HG02970 (cell line): ENCODE results near the gene TRMT112.
A peak's percentile ranks its signal among the peaks of the same experiment; 100 is the strongest.
"Not testable (repeated sequence)": the region's sequence is repeated elsewhere in the genome, so short reads cannot be mapped to it uniquely, and the experiment has no call there.

Experiments
- ATAC-seq: cut with Tn5 transposase; IDR thresholded peaks from one replicate; pipeline ENCODE4 v1.9.1; 2021; ENCODE audit warnings: mild to moderate bottlenecking, moderate library complexity, moderate number of reproducible peaks; ENCODE audit not compliant: unreplicated experiment, low FRiP score

TRMT112 gene

DNA sequence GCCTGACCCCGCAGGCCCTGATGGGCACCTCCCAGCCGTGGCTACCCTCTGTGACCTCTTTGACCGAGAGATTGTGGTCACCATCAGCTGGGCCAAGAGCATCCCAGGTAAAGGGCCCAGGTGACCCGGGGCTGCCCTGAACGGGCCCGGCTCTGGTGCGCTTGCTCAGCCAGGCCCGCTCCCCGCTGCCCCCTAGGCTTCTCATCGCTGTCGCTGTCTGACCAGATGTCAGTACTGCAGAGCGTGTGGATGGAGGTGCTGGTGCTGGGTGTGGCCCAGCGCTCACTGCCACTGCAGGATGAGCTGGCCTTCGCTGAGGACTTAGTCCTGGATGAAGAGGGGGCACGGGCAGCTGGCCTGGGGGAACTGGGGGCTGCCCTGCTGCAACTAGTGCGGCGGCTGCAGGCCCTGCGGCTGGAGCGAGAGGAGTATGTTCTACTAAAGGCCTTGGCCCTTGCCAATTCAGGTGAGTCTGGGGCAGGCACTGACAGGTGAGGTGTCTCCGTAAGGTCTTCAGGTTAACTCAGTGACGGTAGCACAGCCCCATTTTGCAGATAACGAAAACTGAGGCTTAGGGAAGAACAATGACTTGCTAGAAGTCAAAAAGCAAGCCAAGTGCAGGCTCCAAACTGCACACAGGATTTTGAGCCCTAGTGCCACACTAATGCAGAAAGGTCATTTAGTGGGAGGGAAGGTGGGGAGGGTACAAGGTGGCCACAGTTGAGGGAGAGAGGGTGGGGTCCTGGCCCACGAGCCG lies 2.4 kb downstream of the TRMT112 start:
- no peak for ATAC-seq

DNA sequence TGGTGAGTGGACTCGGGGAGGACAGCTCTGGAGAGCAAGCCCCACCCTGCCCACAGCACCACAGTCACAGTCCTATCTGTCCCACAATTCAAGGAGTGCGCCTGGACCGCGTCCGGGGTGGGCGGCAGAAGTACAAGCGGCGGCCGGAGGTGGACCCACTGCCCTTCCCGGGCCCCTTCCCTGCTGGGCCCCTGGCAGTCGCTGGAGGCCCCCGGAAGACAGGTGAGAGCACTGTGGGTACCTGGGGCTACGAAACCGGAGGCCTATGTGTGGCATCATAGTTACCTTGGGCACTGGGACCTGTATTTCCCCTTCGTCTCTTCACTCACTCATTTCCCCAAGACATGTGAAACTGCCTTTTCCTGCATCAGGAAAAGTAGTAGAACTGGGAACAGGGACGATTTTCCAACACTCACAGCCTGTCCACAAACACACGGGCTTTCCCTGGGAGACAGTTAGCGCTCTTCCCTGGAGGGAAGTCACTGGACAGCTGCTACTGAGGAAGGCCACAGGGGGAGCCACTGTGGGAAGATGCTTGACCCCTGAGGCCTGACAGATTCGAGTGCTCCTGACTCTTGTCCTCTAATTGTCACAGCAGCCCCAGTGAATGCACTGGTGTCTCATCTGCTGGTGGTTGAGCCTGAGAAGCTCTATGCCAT lies 3.1 kb downstream of the TRMT112 start:
- ATAC-seq, result no peak

DNA sequence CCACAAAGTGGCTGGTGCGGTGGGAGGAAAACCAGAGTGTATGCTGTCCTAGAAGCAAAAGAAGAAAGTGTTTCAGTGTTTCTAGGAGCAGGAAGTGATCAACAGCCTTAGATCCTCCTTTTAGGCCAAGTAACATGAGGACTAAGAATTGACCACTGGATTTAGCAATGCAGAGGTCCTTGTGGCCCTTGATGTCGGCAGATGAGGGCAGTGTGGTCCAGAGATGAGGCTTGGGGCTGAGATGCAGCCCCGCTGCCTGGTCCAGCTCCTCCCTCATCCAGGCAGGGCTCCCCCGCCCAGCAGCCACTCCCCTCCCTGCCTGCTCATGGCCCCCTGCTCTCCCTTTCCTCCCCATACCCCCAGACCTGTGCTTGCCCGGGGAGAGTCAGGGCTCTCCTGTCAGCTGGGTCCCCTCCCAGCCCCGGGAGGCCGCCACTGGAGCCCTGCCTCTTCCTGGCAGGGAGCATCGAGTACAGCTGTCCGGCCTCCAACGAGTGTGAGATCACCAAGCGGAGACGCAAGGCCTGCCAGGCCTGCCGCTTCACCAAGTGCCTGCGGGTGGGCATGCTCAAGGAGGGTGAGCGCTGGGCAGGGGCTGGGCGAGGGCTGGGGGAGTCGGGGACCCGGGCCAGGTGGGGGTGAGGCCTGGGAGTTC lies 3.7 kb downstream of the TRMT112 start:
- ATAC-seq, result no peak

DNA sequence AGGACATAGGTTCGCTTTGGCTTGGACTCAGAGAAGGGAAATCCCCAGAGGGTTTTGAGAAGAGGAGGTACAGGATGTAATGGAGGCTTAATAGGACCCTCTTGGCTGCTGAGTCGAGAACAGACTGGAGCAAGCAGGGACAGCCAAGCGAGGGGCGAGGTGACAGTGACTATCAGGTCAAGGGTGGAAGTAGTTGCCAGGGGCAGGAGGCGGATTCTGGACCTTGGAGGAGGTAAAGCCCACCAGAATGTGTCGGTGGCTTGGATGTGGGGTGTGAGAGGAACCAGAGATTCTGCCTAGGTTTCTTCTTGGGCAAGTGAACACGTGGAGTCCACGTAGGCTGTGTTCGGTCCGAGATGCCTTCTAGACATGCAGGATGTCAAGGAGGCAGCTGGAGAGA lies 4.4 kb downstream of the TRMT112 start:
- no peak for ATAC-seq

DNA sequence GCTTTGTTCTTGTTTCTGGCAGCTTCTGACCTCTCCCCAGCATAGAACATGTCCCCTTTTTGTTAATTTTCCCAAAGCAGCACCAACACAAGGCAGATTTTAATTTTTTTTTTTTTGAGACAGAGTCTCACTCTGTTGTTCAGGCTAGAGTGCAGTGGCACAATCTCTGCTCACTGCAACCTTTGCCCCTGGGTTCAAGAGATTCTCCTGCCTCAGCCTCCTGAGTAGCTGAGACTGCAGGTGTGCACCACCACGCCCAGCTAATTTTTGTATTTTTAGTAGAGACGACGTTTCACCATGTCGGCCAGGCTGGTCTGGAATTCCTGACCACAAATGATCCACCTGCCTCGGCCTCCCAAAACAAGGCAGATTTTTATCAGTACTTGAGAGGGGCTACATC lies 9.6 kb downstream of the TRMT112 start:
- not testable (repeated sequence) for ATAC-seq

DNA sequence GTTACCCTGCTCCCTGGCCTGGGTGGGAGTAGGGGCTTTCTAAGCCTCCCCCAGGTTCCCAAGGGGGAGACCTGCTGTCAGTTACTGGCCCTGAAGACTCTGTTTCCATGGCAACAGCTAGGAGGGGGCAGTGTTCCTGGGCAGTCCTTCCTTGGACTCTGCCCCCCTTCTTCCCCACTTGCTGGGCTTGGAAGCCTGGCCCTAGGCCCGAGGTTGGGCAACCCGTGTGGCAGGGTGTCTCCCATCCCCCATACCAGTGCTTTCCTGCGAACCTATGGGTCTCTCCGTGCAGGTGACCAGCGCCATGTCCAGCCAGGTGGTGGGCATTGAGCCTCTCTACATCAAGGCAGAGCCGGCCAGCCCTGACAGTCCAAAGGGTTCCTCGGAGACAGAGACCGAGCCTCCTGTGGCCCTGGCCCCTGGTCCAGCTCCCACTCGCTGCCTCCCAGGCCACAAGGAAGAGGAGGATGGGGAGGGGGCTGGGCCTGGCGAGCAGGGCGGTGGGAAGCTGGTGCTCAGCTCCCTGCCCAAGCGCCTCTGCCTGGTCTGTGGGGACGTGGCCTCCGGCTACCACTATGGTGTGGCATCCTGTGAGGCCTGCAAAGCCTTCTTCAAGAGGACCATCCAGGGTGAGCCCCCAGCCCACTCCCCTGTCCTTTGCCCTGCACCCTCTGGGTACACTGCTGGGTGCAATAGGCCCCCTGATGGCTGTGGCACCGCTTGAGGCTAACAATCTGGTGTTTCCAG lies 10.3 kb downstream of the TRMT112 start:
- ATAC-seq, result no peak

DNA sequence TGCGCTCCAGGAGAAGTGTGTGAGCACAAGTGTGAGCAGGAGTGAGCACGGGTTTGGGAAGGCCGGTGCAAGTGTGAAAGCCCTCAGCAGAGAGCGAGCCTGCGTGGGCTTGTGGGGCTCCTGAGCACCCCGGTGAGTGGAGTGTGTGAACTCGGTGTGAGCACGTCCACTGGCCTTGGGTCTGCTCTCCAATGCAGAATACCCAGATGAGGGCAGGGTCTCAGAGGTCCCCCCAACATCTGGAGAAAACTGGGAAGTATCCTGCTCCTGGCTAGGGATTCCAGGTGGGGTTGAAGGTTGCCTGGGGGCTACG lies 10.8 kb downstream of the TRMT112 start:
- ATAC-seq, result no peak

DNA sequence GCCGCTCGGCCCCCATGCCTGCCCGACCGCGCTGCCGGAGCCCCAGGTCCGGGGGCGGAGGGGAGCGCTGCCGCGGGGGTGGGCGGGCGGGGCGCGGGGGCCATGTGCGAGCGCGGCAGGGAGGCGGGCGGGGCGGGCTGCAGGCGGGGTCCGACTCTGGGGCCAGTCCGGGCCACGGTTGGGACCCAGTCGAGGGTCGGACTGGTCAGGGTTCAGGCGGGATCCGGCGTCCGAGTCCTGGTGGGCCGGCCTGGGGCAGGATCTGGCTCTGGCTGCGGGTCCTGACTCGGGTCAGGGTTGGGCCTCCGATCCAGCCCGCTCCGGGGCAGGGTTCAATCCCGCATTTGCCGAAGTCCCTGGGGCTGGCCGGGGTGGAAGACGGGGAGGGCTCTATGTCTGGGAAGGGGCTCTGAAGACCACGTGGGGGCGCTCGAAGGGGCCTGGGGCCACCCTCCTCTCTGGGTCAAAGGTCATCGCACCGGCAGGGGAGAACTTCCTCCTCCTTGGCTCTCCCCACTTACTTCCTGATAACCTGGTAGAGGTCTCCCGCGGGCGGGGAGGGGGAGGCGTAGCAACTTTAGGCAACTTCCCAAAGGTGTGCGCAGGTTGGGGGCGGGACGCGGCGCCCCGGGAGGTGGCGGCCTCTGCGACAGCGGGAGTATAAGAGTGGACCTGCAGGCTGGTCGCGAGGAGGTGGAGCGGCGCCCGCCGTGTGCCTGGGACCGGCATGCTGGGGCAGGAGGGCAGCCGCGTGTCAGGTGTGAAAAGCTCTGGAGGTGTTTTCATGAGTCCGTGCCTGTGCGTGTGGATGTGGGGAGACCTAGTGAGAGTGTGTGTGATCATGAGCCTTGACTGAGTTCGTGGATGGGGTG lies 11.4 kb downstream of the TRMT112 start:
- peak; percentile 17 for ATAC-seq

DNA sequence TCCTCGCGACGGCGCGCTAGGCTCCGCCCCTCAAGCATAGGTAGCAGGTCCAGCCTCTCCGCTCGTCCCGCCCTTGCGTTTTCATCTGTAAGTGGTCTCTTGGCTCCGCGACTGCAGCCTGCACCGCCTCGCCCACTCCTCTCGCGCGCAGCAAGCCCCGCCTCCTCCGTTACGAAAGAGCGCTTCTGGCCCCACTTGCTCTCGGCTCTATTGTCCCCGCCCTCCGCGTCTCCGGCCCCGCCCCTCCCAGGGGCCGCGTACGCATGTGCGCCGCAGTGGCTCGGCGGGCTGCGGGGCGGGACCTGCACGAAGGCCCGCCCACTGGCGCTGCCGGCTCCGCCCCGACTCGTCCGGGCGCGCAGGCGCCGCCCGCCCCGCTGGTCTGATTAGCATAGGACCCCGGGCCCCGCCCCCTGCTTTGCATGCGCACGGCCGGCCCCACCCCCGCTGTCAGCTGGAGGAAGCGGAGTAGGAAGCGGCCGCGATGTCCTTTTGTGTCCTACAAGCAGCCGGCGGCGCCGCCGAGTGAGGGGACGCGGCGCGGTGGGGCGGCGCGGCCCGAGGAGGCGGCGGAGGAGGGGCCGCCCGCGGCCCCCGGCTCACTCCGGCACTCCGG lies 12.2 kb downstream of the TRMT112 start, which contains the start of gene ESRRA:
Gene ESRRA, plus strand, starts transcription at position 450 of the 616 bp plus-strand sequence. CDS start 1,656 bp downstream, outside the sequence.
- ATAC-seq, result peak; percentile 72

DNA sequence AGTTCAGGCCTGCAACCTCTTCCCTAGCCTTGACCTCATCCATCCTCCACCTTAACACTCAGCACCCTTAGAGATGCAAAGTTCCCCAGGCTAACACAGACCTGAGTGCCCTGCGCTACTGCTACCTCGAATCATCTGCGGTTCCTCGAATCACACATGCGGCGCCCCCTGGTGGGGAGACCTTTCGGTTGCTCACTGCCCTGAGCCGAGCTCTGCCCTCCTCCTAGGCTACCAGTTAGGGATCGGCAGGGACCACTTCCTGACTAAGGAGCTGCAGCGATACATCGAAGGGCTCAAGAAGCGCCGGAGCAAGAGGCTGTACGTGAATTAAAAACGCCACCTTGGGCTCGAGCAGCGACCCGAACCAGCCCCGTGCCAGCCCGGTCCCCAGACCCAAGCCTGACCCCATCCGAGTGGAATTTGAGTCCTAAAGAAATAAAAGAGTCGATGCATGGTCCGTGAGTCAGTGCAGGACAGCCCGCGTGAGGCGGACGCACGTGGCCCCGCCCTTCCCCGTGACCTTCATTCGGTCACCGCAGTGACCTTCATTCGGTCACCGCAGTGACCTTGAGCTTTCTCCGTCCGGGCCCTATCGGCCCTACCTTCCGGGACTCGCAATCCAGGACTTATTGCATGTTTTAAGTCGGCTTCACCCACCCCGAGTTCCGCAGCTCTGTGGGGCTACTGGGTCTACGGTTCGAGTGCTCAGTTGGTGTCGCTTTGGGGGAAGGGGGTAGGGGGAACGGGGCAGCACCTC lies 12.9 kb downstream of the TRMT112 start:
- ATAC-seq, result peak; percentile 19

DNA sequence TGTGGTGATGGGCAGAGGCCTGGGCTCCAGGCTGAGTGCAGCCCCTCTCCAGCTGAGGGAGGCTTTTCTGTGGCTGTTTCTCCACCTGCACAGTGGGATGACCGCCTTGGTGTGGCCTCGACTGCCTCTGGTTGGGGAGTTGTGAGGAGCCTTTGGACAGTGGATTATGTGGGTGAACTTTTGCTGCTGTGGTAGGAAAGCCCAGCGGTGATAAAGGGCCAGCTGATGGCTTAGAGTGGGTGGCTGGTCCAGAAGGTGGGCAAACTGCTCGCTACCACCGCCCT lies 13.4 kb downstream of the TRMT112 start:
- ATAC-seq, result no peak

DNA sequence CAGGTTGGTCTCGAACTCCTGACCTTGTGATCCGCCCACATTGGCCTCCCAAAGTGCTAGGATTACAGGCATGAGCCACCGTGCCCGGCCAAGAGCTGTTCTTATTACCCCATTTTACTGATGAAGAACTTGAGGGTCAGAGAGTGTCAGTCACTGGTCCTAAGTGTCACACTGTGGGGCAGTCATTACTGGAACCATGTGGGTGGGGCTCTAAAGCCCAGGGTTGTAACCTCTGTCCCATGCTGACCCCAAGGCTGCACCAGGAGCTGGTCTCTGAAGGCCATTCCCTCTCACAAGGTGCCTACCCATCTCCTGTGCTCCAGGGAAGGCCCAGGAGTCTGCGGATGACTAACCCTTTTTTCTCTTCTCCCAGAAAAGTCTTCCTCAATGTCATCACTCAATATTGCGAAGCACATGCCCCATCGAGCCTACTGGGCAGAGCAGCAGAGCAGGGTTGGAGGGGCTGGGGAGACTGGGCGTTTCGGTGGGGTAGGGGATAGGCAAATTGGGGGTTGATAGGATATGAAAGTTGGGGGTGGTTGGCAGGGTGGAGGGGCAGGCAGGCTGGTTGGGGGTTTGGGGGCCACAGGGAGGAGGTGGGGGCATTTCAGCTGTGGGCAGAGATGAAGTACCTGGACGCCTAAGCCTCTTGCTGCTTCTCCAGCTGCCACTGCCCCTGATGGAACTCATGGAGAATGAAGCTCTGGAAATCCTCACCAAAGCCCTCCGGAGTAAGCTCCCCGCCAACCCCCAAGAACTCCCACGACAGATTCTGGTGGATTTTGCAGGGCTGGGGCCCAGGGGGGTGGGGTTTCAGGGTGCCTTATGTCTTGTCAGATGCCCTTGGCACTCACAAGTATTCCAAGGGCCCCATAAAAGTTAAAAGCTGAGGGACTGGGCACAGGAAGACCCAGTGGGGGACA lies 14.0 kb downstream of the TRMT112 start:
- no peak for ATAC-seq

DNA sequence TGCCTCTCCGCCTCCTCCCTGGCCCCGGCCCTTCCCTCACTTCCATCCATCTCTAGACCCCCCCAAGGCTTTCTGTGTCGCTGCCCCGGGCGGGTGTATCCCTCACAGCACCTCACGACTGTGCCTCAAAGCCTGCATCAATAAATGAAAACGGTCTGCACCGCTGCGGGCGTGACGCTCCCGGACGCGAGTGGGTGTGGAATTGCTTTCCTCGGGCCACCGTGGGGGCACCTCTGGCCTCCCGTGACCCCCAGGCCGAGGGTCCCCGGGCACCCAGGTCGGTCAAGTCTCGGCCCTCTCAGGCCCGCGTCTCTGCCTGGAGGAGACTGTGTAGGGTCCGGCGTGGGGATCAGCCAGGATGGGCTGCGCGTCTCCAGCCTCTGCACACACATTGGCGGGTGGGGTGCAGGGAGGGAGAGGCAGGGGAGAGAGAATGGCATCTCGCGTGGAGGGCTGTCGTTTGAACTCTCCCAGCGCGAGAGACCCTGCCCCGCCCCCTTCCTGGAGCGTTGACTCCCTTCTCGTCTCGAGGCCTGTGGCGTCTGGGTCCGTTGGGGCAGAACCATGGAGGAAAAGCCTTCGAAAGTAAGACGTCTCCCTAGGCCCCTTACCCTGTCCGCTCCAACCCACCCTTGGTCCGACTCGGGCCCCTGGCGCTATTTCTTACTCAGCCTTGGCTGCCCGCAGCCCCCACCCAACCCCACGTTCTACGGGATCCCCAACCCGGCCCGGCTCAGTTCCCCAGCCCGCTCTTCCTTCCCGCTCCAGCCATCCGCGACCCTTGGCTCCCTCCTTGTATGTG lies 17.3 kb downstream of the TRMT112 start, which contains the start of gene CATSPERZ:
Gene CATSPERZ, plus strand, starts transcription at position 512 of the 802 bp plus-strand sequence. Its CDS starts 53 bp downstream, at position 565.
- ATAC-seq, result no peak

DNA sequence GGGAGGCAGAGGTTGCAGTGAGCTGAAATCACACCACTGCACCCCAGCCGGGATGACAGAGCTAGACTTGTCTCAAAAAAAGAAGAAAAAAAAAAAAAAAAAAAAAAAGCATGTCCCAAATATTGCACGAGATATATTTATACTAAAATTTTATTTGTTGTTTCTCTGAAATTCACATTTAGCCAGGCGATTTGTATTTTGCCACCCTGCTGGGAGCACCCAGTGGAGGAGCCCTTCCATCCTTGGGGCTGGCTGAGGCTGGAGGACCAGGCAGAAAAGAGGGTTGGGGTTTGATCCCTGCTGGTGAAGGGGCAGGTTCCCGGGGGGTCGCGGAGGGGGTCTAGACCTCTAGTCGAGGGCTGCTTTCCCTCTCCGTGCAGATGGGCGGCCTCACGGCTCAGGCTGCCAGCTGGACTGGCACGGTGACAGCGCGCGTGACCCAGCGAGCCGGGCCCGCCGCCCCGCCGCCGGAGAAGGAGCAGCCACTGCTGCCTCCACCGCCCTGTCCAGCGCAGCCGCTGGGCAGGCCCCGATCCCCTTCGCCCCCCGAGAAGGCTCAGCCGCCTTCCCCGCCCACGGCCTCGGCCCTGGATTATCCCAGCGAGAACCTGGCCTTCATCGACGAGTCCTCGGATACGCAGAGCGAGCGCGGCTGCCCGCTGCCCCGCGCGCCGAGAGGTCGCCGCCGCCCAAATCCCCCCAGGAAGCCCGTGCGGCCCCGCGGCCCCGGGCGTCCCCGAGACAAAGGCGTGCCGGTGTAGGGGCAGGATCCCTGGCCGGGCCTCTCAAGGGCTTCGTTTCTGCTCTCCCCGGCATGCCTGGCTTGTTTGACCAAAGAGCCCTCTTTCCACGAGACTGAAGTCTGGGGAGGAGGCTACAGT lies 18.2 kb downstream of the TRMT112 start:
- no peak for ATAC-seq

DNA sequence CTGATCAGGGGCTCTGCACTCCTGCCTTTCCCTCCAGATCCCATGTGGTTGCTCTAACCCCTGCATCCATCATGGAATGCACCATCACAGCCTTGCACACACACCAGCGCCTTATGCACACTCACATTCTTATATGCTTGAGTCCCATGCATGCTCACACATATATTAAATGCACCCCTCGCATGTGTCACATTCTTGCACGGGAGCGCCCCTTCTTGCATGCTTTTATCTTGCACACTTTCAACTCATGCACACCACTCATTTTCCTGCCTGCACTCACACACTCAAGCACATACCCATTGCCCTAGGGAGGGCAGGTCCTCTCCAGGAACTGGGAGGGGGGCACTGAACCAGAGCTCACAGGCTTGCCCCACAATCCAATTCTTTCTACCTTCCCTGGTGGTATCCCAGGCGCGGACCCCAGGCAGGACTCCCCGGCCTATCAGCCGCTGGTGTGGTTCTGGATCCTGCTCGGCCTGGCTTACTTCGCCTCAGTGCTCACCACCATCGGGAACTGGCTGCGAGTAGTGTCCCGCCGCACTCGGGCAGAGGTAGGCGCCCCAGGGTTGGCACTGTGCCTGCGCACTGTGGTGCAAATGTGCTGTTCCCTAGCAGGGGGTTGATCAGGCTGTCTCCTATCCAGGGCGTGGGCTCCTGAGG lies 19.5 kb downstream of the TRMT112 start:
- no peak for ATAC-seq
